ENCODE results near the gene GSTK1.
"Not testable (repeated sequence)": the region's sequence is repeated elsewhere in the genome, so short reads cannot be mapped to it uniquely, and the experiment has no call there.

Gene GSTK1

DNA sequence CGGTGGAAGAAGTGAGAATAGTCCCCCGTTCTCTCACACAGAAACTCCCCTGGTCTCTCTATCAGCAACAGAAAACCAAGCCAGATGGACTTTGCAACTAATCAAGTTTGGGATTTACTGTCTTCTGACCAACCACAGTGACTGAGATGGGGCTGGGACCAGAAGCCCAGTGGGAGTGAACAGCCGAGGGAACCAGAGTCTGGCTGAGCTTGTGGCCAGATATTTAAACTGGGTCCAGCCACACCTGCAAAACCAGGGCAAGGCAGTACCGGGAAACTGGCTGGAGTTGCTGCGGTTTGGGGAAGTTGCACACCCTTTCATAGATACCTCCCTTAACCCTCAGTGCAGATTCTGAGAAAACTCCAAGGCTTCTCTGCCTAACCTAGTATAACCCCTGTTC, 6.0 kb downstream of the GSTK1 start:
- no peak for DNase-seq (ENCODE audit: low read depth in 2 of 3, low spot score in 1 of 3)

DNA sequence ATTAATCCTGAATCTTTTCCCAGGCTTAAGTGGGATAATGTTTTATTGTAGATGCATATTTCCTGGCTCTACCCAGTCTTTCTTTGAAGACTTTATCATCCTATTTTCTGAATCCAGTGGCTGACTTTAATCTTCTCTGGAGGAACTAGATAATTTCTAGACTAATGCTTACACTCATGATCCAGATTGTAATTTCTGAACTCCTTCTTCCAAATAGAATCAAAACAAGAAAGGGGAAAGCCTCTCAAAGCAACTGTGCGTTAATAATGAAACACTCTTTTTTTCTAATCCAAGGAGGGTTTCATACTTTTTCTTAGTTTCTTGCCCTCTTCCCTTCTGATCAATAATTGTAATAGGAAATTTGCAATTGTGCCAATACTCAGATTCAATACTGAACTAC, 8.0 kb downstream of the GSTK1 start:
- DNase-seq (ENCODE audit: low read depth in 2 of 3, low spot score in 1 of 3): no peak

GRCh38 chr7:143272871-143273270, 9.6 kb downstream of the GSTK1 start:
- DNase-seq (ENCODE audit: low read depth in 2 of 3, low spot score in 1 of 3): no peak

DNA sequence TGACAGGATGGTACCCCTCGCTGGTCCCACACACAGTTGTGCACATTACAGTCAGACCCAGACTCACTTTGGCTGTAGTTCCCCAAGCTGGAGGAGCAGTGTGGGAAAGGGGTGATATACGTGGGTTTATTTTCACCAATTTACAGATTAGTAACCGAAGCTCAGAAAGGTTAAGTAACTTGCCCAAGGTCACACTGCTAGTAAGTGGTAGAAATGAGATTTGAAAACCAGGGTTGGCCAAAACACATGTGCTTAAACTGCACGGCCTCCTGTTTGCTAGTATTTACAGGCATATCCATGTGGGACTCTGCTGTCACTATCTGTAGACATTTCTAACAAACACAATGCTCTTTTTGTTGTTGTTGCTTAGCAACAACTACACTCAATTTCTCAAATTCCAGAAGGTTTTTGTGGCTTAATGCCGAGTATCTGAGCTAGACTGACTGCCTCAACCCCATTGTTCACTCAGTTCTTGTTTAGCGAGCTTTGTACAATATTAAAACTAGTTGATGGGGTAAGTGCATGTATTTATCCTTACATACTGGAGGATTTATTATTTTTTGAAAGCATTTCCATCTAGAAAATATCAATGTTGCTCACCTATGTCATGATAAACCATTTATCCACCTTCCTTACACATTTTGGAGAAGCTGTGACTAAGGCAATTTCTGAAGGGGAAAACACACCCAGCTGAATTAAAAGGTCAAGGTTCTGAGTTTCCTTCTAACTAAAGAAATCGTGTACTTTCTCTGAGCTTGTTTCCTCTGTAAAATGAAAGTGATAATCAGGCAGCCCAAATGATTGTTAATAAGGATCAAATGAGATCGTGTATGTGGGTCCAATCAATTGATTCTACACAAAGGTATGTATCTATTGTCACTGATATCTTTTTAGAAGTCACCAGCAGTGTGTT, 16.2 kb downstream of the GSTK1 start:
- DNase-seq (ENCODE audit: low read depth in 2 of 3, low spot score in 1 of 3): no peak

- no peak for DNase-seq (ENCODE audit: low read depth in 2 of 3, low spot score in 1 of 3)
Measured at GRCh38 chr7:143280160-143280559, 16.9 kb downstream of the GSTK1 start.

DNA sequence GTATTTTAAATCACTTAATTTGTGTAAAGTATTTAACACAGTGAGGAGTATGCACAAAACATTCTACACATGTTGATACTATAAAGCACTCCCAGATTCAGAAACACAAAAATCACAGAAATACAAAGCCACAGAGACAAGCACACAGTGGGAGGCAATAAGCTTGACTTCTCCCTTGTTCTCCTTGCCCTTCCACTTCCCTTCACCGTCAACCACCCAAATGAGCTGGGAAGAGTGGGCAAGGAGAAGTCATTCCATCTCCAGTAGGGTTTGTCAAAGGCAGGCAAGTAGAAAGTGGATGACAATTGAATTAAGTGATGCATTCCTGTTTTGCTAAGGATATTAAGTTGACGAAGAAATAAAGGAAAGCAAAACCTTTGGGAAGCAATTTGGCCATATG, 17.3 kb downstream of the GSTK1 start:
- no peak for DNase-seq (ENCODE audit: low read depth in 2 of 3, low spot score in 1 of 3)

GRCh38 chr7:143281529-143281928, 18.3 kb downstream of the GSTK1 start:
- no peak for DNase-seq (ENCODE audit: low read depth in 2 of 3, low spot score in 1 of 3)

DNA sequence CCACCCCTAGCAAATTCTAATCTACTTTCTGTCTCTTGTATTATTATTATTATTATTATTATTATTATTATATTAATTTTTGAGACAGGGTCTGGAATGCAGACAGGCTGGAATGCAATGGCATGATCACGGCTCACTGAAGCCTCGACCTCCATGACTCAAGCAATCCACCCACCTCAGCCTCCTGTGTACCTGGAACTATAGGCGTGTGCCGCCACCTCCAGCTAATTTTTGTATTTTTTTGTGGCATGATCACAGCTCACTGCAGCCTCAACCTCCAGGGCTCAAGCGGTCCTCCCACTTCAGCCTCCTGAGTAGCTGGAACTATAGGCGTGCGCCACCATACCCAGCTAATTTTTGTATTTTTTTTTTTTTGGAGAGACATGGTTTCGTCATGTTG, 18.9 kb downstream of the GSTK1 start:
- no peak for DNase-seq (ENCODE audit: low read depth in 2 of 3, low spot score in 1 of 3)

DNA sequence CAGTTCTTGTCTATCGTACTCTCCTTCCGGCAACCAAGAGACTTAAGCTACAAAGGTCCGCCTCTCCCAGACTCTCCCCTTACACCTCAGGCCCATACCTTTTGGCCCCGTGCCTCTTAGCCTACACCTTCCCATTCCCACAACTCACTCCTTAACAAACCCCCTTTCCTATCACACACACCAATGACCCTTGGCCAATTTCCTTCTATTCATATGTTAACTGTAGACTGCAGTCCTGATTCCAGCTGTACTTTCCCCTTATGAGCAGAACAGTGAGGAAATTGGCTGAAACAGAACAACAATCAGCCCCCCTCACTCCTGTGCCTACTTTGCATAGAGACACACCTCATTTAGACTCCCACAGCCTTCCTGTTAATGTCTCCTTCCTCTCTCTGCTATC, 20.1 kb downstream of the GSTK1 start:
- no peak for DNase-seq (ENCODE audit: low read depth in 2 of 3, low spot score in 1 of 3)

GRCh38 chr7:143284591-143285469, 21.6 kb downstream of the GSTK1 start, which contains the start of gene TMEM139:
TMEM139 (plus strand) TSS chr7:143284958; CDS start chr7:143285958, 1,000 bp downstream.
- no peak for DNase-seq (ENCODE audit: low read depth in 2 of 3, low spot score in 1 of 3)

DNA sequence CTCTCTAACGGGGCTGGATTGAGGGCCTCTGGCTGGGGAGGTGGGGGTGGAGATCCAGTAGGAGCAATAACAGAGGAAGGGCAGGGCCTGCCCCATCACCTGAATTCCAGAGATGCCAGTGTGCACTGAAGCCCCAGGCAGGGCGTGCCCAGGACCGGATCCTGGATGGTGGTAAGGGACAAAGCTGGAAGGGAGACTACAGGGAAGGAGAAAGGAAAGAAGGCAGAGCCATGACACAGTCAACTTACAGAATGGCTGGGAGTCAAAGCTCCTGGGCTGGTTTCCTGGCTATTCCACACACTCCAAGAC, 22.2 kb downstream of the GSTK1 start:
- DNase-seq (ENCODE audit: low read depth in 2 of 3, low spot score in 1 of 3): no peak

DNA sequence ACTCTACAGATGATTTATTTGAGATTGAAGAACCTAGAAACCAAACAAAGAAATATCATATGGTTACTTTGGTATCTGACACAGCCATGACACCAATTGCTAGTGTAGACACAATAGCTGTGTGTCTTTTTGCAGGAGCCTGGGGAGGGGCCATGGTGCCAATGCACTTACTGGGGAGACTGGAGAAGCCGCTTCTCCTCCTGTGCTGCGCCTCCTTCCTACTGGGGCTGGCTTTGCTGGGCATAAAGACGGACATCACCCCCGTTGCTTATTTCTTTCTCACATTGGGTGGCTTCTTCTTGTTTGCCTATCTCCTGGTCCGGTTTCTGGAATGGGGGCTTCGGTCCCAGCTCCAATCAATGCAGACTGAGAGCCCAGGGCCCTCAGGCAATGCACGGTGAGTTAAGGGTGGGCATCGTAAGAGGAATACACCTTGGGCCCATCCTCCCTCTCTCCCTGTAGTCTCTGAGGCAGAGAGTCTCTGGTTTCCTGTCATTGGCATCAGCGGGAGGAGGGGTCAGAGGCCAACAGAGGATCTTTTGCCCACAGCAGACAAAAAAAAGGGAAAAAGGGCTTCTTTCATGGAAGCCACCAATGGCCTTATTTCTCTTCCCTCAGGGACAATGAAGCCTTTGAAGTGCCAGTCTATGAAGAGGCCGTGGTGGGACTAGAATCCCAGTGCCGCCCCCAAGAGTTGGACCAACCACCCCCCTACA, 22.7 kb downstream of the GSTK1 start:
- DNase-seq (ENCODE audit: low read depth in 2 of 3, low spot score in 1 of 3): no peak

DNA sequence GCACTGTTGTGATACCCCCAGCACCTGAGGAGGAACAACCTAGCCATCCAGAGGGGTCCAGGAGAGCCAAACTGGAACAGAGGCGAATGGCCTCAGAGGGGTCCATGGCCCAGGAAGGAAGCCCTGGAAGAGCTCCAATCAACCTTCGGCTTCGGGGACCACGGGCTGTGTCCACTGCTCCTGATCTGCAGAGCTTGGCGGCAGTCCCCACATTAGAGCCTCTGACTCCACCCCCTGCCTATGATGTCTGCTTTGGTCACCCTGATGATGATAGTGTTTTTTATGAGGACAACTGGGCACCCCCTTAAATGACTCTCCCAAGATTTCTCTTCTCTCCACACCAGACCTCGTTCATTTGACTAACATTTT, 23.3 kb downstream of the GSTK1 start:
- no peak for DNase-seq (ENCODE audit: low read depth in 2 of 3, low spot score in 1 of 3)

DNA sequence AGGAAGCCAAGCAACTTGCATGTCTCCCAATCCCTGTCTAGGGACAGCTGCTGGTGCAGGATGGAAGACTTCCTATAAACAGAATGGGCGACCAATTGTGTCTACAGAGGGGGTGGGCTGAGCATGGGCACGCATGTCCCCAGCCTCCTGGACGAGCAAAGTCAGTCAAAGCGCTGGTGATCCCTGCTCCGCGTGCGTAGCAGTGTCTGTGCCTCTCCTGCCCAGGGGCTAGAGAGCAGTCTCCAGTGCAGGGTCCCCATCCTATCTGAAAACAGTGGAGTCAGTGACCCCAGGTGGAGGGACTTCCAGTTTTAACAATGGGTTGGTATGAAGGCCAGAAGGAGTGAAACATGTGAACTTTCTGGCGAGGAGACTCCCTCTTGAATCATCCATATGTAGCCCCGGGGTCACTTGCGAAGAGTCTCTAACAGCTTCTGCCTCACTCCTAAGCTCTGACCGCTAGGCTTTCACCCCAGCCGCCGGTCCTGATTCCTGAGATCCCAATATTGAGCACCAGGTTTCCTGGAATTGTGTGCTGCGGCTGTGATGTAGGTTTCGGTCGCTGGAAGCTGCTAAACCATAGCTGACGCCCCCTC, 24.2 kb downstream of the GSTK1 start:
- no peak for DNase-seq (ENCODE audit: low read depth in 2 of 3, low spot score in 1 of 3)

- DNase-seq (ENCODE audit: low read depth in 2 of 3, low spot score in 1 of 3): peak; percentile 97 to 99 (median 98)
Measured at GRCh38 chr7:143287935-143288826, 24.9 kb downstream of the GSTK1 start, which contains the start of gene CASP2. CASP2 (plus strand) TSS chr7:143288351; CDS start chr7:143288456, 105 bp downstream.

DNA sequence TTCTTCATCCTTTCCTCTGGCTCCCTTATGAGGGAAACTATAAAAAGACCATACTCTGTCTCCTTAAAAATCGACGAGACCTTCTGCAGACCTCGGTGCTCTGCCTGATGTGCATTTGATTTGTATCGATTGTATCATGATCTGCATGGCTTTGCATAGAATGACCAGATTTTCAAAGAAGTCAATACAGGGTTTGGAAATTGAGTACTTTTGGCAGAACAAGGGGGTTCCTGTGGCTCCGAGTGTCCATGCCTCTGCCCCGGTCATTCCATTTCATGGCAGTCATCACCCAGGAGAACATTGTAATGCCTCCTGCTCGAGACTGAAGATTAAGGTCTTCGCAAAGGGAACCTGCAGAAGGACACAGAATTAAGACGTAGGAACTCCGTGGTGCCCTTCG, 25.6 kb downstream of the GSTK1 start:
- DNase-seq (ENCODE audit: low read depth in 2 of 3, low spot score in 1 of 3): no peak

DNA sequence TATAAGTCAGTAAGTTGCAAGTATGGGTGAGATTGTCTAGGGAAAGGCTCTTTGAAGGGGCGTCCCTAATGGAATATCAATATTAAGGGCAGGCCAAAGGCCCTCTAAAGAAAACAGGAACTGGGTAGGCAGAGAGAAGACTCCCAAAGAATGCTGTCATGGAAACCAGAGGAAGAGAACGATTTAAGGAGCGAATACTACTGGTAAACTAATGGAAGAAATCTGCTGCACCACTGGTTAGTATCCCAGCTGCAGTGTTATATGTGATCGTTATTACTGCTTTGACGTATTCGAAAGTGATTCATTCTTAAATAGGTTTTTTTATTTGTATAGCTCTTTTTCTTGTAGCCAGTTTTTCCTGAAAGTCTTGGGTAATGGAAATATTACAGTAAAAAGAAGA, 26.2 kb downstream of the GSTK1 start:
- DNase-seq (ENCODE audit: low read depth in 2 of 3, low spot score in 1 of 3): no peak

- not testable (repeated sequence) for DNase-seq (ENCODE audit: low read depth in 2 of 3, low spot score in 1 of 3)
Measured at GRCh38 chr7:143289888-143290287, 26.6 kb downstream of the GSTK1 start.

DNA sequence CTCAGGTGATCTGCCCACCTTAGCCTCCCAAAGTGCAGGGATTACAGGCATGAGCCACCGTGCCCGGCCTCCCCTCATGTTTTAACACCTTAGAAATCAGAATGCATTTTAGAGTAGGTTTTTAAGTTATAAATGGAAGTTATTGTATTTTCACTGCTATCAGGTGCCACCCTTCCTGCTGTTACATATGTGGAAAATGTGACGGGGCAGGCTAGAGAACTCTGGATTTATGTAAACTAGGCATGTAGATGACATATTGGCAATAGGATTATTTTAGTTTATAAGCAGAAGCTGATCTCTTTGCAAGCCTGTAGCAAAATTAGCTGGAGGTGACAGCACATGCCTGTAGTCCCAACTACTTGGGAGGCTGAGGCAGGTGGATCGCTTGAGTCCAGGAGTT, 27.1 kb downstream of the GSTK1 start:
- no peak for DNase-seq (ENCODE audit: low read depth in 2 of 3, low spot score in 1 of 3)

- DNase-seq (ENCODE audit: low read depth in 2 of 3, low spot score in 1 of 3): no peak
Measured at GRCh38 chr7:143292876-143293275, 29.6 kb downstream of the GSTK1 start.

Measured in stimulated activated CD4-positive, alpha-beta T cell treated with anti-CD3 and anti-CD28 coated beads, Interleukin-12 subunit alpha, Interleukin-12 subunit beta, amount 100 ng/mL, for 48 hours (primary cell).